ENCODE measurements around the gene C11orf16. TPM values are rescaled to one million over a fixed set of nuclear protein-coding genes. Genes with fewer than 3 reads are reported as not detected.

The C11orf16 gene
- total and polyA plus RNA-seq, 2 of the 4 experiments (the other 2 are of a cell fraction), result not detected

DNA sequence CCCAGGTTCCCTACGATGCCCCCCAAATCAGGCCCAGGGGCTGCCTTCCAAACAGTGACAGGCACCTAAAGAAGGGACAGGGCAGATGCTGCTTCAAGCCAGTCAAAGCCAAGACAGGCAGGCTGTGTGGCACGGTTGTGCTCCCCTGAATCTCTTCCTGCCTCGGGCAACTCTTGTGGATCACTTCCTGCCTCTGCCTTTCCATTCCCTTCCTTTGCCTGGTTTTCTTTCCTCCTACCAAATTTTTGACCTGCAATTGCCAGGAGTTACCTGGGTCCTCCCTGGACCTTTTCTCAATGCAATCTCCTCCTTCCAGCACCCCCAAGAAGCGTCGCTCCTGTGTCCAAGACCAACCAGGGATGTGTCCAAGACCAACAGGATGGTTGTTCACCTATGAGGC is 5.5 kb downstream of the C11orf16 start:
- H4K91ac ChIP-seq (ENCODE audit: insufficient read depth, low read depth, low read length), result no peak overlapping the region
- H2AFZ ChIP-seq (replicated peaks; ENCODE audit: low read length, poor library complexity), result no peak overlapping the region
- H3K14ac ChIP-seq (replicated peaks; ENCODE audit: low read depth, low read length), result no peak overlapping the region
- H3K4me2 ChIP-seq (ENCODE audit: low read depth, low read length), result no peak overlapping the region
- H3K9me1 ChIP-seq (ENCODE audit: insufficient read depth, low read length), result peaks cover 18% of the 10 kb centered on the region; the same call in 1 of the 2 replicates
- no peaks in the 10 kb centered on the region for H4K20me1 ChIP-seq (ENCODE audit: insufficient read depth, low read length)
- CTCF ChIA-PET, result no interaction called here
- no peak overlapping the region for H3K4ac ChIP-seq (ENCODE audit: low read depth, low read length)
- H3K27ac ChIP-seq (ENCODE audit: insufficient read depth, low read length), result no peak overlapping the region
- WGBS, 2 experiments (ENCODE audit: extremely low coverage in 2 of 2, insufficient read length in 1 of 2), result 93% methylated on average over 3 of the region's 5 CpGs; no CpG with 5 or more reads in 1 of the 2 experiments
- no peak overlapping the region for H3K4me3 ChIP-seq (ENCODE audit: insufficient read depth, low read depth, low read length)
- H2BK5ac ChIP-seq (ENCODE audit: low read depth, low read length, poor library complexity, severe bottlenecking), result no peak overlapping the region
- in situ Hi-C loops (cut with MboI; ENCODE audit: low sequenced_read_pairs) (no loop called here), dilution Hi-C loops (cut with HindIII; ENCODE audit: low sequenced_read_pairs, unreplicated experiment) (no loop called here), intact Hi-C loops (cut with micrococcal nuclease) (no loop called here)
- H4K5ac ChIP-seq (ENCODE audit: low read depth, low read length), result no peak overlapping the region
- no peak overlapping the region for H2BK15ac ChIP-seq (ENCODE audit: low read depth, low read length)
- DNase-seq (no peak), ATAC-seq (ENCODE audit: low read depth) (no peak)
- BruUV-seq (replicated peaks), result no TSS peak
- H4K8ac ChIP-seq (ENCODE audit: low read depth in 2 of 2, low read length in 2 of 2), result no peak overlapping the region
- H3K56ac ChIP-seq (ENCODE audit: extremely low read depth, insufficient read depth, low read length), result no peak overlapping the region
- no peaks in the 10 kb centered on the region for H3K27me3 ChIP-seq (ENCODE audit: control insufficient read depth, insufficient read depth, low read length)
- no peak overlapping the region for H3K23ac ChIP-seq (ENCODE audit: low read depth, low read length)
- H3K18ac ChIP-seq (ENCODE audit: low read depth, low read length), result no peak overlapping the region
- H3K79me1 ChIP-seq (ENCODE audit: low read depth in 1 of 2, low read length in 2 of 2), result no peaks in the 10 kb centered on the region
- H3K9me3 ChIP-seq (ENCODE audit: control insufficient read depth, insufficient read depth, low read length), result no peaks in the 10 kb centered on the region
- peak overlapping the region; percentile 55; the same call in 1 of the 2 replicates for H2BK20ac ChIP-seq (ENCODE audit: low read depth, low read length)
- TF ChIP-seq MAZ (IDR thresholded peaks at IDR 0.05; ENCODE audit: borderline replicate concordance, low read depth, low read length) (no peak), NFE2L2 (IDR thresholded peaks at IDR 0.05; ENCODE audit: low read depth, low read length) (no peak), MXI1 (IDR thresholded peaks at IDR 0.05; ENCODE audit: borderline replicate concordance, low read depth, low read length) (no peak), CHD1 (IDR thresholded peaks at IDR 0.05; ENCODE audit: low read depth, low read length) (no peak), POLR2A (IDR thresholded peaks at IDR 0.05; ENCODE audit: low read depth, low read length) (no peak), RFX5 (IDR thresholded peaks at IDR 0.05; ENCODE audit: low read depth, low read length) (no peak), FOS (IDR thresholded peaks at IDR 0.05; ENCODE audit: low read depth, low read length) (no peak), BHLHE40 (IDR thresholded peaks at IDR 0.05; ENCODE audit: low read depth, low read length) (no peak), RCOR1 (IDR thresholded peaks at IDR 0.05; ENCODE audit: insufficient replicate concordance, low read length) (no peak), MAFK (IDR thresholded peaks at IDR 0.05; ENCODE audit: low read depth, low read length) (no peak), SMC3 (IDR thresholded peaks at IDR 0.05; ENCODE audit: low read depth, low read length) (no peak), CEBPB (IDR thresholded peaks at IDR 0.05; ENCODE audit: low read depth, low read length) (no peak), RAD21 (IDR thresholded peaks at IDR 0.05; ENCODE audit: low read length) (no peak)
- TF ChIP-seq, protein P1, sequence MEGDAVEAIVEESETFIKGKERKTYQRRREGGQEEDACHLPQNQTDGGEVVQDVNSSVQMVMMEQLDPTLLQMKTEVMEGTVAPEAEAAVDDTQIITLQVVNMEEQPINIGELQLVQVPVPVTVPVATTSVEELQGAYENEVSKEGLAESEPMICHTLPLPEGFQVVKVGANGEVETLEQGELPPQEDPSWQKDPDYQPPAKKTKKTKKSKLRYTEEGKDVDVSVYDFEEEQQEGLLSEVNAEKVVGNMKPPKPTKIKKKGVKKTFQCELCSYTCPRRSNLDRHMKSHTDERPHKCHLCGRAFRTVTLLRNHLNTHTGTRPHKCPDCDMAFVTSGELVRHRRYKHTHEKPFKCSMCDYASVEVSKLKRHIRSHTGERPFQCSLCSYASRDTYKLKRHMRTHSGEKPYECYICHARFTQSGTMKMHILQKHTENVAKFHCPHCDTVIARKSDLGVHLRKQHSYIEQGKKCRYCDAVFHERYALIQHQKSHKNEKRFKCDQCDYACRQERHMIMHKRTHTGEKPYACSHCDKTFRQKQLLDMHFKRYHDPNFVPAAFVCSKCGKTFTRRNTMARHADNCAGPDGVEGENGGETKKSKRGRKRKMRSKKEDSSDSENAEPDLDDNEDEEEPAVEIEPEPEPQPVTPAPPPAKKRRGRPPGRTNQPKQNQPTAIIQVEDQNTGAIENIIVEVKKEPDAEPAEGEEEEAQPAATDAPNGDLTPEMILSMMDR (conservative IDR thresholded peaks at IDR 0.05; ENCODE audit: low read depth, low read length), result no peak
- TF ChIP-seq, protein P2, sequence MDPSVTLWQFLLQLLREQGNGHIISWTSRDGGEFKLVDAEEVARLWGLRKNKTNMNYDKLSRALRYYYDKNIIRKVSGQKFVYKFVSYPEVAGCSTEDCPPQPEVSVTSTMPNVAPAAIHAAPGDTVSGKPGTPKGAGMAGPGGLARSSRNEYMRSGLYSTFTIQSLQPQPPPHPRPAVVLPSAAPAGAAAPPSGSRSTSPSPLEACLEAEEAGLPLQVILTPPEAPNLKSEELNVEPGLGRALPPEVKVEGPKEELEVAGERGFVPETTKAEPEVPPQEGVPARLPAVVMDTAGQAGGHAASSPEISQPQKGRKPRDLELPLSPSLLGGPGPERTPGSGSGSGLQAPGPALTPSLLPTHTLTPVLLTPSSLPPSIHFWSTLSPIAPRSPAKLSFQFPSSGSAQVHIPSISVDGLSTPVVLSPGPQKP (IDR thresholded peaks at IDR 0.05; ENCODE audit: borderline replicate concordance, low read depth, low read length), result no peak
- TF ChIP-seq, protein P3, sequence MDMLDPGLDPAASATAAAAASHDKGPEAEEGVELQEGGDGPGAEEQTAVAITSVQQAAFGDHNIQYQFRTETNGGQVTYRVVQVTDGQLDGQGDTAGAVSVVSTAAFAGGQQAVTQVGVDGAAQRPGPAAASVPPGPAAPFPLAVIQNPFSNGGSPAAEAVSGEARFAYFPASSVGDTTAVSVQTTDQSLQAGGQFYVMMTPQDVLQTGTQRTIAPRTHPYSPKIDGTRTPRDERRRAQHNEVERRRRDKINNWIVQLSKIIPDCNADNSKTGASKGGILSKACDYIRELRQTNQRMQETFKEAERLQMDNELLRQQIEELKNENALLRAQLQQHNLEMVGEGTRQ (IDR thresholded peaks at IDR 0.05; ENCODE audit: low read depth, low read length), result no peak
- peaks cover 7% of the 10 kb centered on the region for H3K36me3 ChIP-seq (ENCODE audit: control insufficient read depth, insufficient read depth, low read length)
- H3K4me1 ChIP-seq (ENCODE audit: control insufficient read depth, insufficient read depth, low read length), result peaks cover 10% of the 10 kb centered on the region
- H2BK120ac ChIP-seq (ENCODE audit: low read depth, low read length), result no peak overlapping the region
- no peak overlapping the region for H2AK9ac ChIP-seq (replicated peaks; ENCODE audit: low read depth, low read length, poor library complexity)
- no peak overlapping the region for H3K9ac ChIP-seq (ENCODE audit: low read depth, low read length)
- peak overlapping the region; percentile 57; the same call in 1 of the 2 replicates for H2AK5ac ChIP-seq (ENCODE audit: low read depth, low read length)
- POLR2A ChIA-PET (ENCODE audit: unreplicated experiment), result no interaction called here

All from IMR-90 (cell line).